ENCODE measurements around the gene SLC16A9.

Gene SLC16A9

DNA sequence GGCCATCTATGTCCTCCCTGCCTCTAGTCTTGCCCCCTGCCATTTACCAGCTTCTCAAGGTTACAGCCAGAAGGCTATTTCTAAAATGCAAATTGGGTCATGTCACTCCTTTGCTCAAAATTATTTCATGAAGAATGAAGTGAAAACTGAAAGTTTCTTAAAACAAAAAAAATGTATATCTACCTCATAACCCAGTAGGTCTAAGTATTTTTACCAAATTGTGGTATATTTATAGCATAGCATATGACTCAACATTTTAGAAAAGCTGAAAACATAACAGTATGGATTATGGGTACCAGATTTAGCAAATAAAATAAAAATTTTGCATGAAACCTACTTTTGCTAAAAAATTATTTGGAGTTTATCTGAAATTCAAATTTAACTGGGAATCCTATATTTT is 78.4 kb downstream of the SLC16A9 start:
- no peak overlapping the region for H3K4me2 ChIP-seq
- no peaks in the 10 kb centered on the region for H3K36me3 ChIP-seq (ENCODE audit: insufficient read depth)
- TF ChIP-seq, protein P1, sequence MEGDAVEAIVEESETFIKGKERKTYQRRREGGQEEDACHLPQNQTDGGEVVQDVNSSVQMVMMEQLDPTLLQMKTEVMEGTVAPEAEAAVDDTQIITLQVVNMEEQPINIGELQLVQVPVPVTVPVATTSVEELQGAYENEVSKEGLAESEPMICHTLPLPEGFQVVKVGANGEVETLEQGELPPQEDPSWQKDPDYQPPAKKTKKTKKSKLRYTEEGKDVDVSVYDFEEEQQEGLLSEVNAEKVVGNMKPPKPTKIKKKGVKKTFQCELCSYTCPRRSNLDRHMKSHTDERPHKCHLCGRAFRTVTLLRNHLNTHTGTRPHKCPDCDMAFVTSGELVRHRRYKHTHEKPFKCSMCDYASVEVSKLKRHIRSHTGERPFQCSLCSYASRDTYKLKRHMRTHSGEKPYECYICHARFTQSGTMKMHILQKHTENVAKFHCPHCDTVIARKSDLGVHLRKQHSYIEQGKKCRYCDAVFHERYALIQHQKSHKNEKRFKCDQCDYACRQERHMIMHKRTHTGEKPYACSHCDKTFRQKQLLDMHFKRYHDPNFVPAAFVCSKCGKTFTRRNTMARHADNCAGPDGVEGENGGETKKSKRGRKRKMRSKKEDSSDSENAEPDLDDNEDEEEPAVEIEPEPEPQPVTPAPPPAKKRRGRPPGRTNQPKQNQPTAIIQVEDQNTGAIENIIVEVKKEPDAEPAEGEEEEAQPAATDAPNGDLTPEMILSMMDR (conservative IDR thresholded peaks at IDR 0.05; ENCODE audit: low read depth, low read length): no peak
- H3K27me3 ChIP-seq (ENCODE audit: insufficient read depth, low read depth): no peaks in the 10 kb centered on the region
- no peak overlapping the region for H3K4me3 ChIP-seq (IDR thresholded peaks at IDR 0.05; ENCODE audit: insufficient read depth, low read depth, low read length)
- no peaks in the 10 kb centered on the region for H4K20me1 ChIP-seq (ENCODE audit: insufficient read depth)
- peaks cover 11% of the 10 kb centered on the region for H3K4me1 ChIP-seq (ENCODE audit: low read depth, poor library complexity, severe bottlenecking)
- H3K79me2 ChIP-seq (ENCODE audit: insufficient read depth, low read depth): no peaks in the 10 kb centered on the region
- H3K9ac ChIP-seq: no peak overlapping the region
- no peak overlapping the region for H3K27ac ChIP-seq
- no peak overlapping the region for H2AFZ ChIP-seq (ENCODE audit: low read depth)

DNA sequence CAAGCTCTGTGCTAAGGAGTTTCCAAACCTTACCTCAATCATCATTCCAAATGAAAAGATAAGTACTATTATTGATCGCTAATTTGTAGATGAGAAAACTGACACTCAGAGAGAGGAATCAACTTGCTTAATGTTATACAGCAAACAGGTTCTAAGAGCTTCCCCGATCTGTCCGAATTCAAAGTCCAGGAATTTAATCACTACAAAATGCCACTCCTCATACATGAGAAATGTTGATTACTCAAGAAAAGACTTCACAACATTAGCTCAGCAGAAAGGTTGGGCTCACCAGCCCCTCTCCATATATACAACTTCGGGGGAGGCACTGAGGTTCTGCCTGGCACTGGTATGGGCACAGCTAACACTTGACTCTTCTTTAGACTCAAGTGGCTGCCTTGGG is 80.7 kb downstream of the SLC16A9 start:
- TF ChIP-seq, protein P1 (conservative IDR thresholded peaks at IDR 0.05; ENCODE audit: low read depth, low read length): no peak
- Histone ChIP-seq H3K4me2 (no peak overlapping the region), H4K20me1 (ENCODE audit: insufficient read depth) (no peaks in the 10 kb centered on the region), H3K27me3 (ENCODE audit: insufficient read depth, low read depth) (no peaks in the 10 kb centered on the region), H3K36me3 (ENCODE audit: insufficient read depth) (no peaks in the 10 kb centered on the region), H3K4me1 (ENCODE audit: low read depth, poor library complexity, severe bottlenecking) (peaks cover 12% of the 10 kb centered on the region), H3K27ac (no peak overlapping the region), H3K9ac (no peak overlapping the region), H2AFZ (ENCODE audit: low read depth) (no peak overlapping the region), H3K4me3 (IDR thresholded peaks at IDR 0.05; ENCODE audit: insufficient read depth, low read depth, low read length) (no peak overlapping the region), H3K79me2 (ENCODE audit: insufficient read depth, low read depth) (no peaks in the 10 kb centered on the region)

GRCh38 chr10:59628456-59628855 is 81.2 kb downstream of the SLC16A9 start:
- H3K79me2 ChIP-seq (ENCODE audit: insufficient read depth, low read depth): no peaks in the 10 kb centered on the region
- TF ChIP-seq, protein P1 (conservative IDR thresholded peaks at IDR 0.05; ENCODE audit: low read depth, low read length): no peak
- H3K4me2 ChIP-seq: no peak overlapping the region
- no peaks in the 10 kb centered on the region for H3K36me3 ChIP-seq (ENCODE audit: insufficient read depth)
- no peaks in the 10 kb centered on the region for H4K20me1 ChIP-seq (ENCODE audit: insufficient read depth)
- H2AFZ ChIP-seq (ENCODE audit: low read depth): no peak overlapping the region
- H3K4me1 ChIP-seq (ENCODE audit: low read depth, poor library complexity, severe bottlenecking): peaks cover 12% of the 10 kb centered on the region
- H3K4me3 ChIP-seq (IDR thresholded peaks at IDR 0.05; ENCODE audit: insufficient read depth, low read depth, low read length): no peak overlapping the region
- no peak overlapping the region for H3K9ac ChIP-seq
- H3K27ac ChIP-seq: no peak overlapping the region
- no peaks in the 10 kb centered on the region for H3K27me3 ChIP-seq (ENCODE audit: insufficient read depth, low read depth)

DNA sequence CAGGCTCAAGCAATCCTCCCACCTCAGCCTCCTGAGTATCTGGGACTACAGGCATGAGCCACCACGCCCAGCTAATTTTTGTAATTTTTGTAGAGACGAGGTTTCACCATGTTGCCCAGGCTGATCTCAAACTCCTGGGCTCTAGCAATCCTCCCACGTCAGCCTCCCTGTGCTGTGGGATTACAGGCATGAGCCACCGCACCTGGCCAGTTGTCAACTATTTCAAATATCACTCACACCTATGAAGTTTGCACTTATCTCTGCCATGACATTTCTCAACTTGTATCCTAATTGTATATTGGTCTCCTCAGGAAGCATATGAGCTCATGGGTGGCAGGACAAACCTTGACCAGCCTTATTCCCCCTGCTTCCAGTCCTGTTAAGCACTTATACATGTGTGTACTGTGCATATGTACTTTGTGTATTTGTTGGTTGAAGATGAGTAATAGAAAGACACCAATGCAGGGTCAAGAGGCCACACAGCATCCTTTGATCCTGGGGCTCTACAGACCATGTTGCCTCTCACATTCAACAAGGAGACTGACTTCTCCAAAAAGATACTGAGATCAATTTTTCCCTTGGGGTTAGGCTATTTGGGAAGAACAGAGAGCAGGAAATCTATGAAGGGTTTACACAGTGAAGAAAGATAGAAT is 82.2 kb downstream of the SLC16A9 start:
- peaks cover 12% of the 10 kb centered on the region for H3K4me1 ChIP-seq (ENCODE audit: low read depth, poor library complexity, severe bottlenecking)
- H3K4me2 ChIP-seq: no peak overlapping the region
- no peaks in the 10 kb centered on the region for H3K36me3 ChIP-seq (ENCODE audit: insufficient read depth)
- H2AFZ ChIP-seq (ENCODE audit: low read depth): no peak overlapping the region
- no peaks in the 10 kb centered on the region for H3K79me2 ChIP-seq (ENCODE audit: insufficient read depth, low read depth)
- H3K4me3 ChIP-seq (IDR thresholded peaks at IDR 0.05; ENCODE audit: insufficient read depth, low read depth, low read length): no peak overlapping the region
- TF ChIP-seq, protein P1 (conservative IDR thresholded peaks at IDR 0.05; ENCODE audit: low read depth, low read length): no peak
- no peaks in the 10 kb centered on the region for H3K27me3 ChIP-seq (ENCODE audit: insufficient read depth, low read depth)
- no peak overlapping the region for H3K27ac ChIP-seq
- no peak overlapping the region for H3K9ac ChIP-seq
- H4K20me1 ChIP-seq (ENCODE audit: insufficient read depth): no peaks in the 10 kb centered on the region

Measured in KMS-11 (cell line).